Stimulated activated naive CD8-positive, alpha-beta T cell treated with anti-CD3 and anti-CD28 coated beads, Interleukin-15, amount 100 ng/mL, for 72 hours (primary cell): Measurements from ENCODE around the gene GPATCH8.
"Not testable (repeated sequence)": the region's sequence is repeated elsewhere in the genome, so short reads cannot be mapped to it uniquely, and the experiment has no call there.

Experiments
- ATAC-seq: fragments of 150-1000 bp; cut with Tn5 transposase; 2 replicates; pipeline ENCODE4 v1.10.0; 2021; ENCODE audit warnings: mild to moderate bottlenecking, moderate library complexity
- DNase-seq, 2 donors: peaks; one replicate each; pipeline ENCODE4 v3.0.0; 2021 to 2022
- H3K27ac Mint-ChIP-seq, 2 donors: one replicate each; pipeline ENCODE4 v1.8.0; 2022; ENCODE audit warnings: mild to moderate bottlenecking in 2 of 2, mixed read lengths in 2 of 2, moderate library complexity in 2 of 2
- H3K27me3 Mint-ChIP-seq: one replicate; pipeline ENCODE4 v1.8.0; 2022; ENCODE audit warnings: mixed read lengths
- H3K4me1 Mint-ChIP-seq: one replicate; pipeline ENCODE4 v1.8.0; 2022; ENCODE audit warnings: mild to moderate bottlenecking, mixed read lengths
- H3K4me3 Mint-ChIP-seq, 2 donors: one replicate each; pipeline ENCODE4 v1.8.0; 2022; ENCODE audit warnings: mild to moderate bottlenecking in 2 of 2, mixed read lengths in 2 of 2, moderate library complexity in 1 of 2
- H3K9me3 Mint-ChIP-seq, 2 donors: one replicate each; pipeline ENCODE4 v1.8.0; 2022; ENCODE audit warnings: mixed read lengths in 2 of 2

Gene GPATCH8

DNA sequence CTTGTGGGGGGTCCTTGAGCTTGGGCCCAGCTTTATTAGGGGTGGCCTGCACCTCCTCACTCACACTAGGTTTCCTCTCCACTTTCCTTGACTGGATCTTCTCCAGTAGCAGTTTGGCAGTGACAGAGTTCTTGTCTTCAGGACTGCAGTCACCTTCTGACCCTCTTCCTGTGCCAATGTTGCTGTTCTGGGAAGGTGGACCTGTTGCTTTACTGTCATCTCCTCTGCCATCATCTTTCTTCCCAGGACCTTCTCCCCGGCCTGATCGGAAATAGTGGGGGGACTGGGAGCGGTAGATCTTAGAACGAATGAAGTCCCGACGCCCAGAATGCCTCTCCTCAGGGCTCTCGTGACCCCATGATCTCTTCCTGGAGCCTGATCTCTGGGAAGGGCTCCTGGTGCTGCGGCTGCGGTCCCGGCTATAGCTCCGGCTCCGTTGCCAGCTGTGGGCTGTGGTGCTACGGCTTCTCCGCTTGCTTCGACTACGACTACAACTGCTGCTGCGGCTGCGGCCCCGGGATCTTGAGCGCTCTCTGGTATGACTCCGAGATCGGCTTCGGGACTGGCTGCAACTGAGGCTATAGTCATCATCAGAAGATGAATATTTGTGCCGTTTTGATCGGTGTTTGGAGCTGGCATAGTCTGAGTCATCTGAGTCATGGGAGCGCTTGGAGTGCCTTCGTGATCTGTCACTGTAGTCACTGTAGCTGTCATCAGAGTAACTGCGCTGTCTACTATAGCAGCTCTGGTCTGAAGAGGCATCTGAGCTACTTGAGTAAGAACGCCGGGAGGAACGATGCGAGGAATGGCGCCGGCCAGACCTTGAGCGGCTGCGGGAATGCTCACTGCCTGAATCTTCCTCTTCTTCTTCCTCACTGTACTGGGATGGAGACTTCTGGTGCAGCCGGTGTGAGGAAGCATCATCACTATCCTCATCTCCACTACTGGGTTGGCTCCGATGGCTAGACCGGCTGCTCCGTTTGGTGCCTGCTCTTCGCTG, 104.2 kb downstream of the GPATCH8 start:
- Mint-ChIP-seq H3K27ac (peak overlapping the region in 1 of 2 donors; percentile 90), H3K9me3 (no peaks in the 10 kb centered on the region), H3K27me3 (no peaks in the 10 kb centered on the region), H3K4me3 (no peak overlapping the region), H3K4me1 (no peaks in the 10 kb centered on the region)
- DNase-seq (no peak), ATAC-seq (no peak)

DNA sequence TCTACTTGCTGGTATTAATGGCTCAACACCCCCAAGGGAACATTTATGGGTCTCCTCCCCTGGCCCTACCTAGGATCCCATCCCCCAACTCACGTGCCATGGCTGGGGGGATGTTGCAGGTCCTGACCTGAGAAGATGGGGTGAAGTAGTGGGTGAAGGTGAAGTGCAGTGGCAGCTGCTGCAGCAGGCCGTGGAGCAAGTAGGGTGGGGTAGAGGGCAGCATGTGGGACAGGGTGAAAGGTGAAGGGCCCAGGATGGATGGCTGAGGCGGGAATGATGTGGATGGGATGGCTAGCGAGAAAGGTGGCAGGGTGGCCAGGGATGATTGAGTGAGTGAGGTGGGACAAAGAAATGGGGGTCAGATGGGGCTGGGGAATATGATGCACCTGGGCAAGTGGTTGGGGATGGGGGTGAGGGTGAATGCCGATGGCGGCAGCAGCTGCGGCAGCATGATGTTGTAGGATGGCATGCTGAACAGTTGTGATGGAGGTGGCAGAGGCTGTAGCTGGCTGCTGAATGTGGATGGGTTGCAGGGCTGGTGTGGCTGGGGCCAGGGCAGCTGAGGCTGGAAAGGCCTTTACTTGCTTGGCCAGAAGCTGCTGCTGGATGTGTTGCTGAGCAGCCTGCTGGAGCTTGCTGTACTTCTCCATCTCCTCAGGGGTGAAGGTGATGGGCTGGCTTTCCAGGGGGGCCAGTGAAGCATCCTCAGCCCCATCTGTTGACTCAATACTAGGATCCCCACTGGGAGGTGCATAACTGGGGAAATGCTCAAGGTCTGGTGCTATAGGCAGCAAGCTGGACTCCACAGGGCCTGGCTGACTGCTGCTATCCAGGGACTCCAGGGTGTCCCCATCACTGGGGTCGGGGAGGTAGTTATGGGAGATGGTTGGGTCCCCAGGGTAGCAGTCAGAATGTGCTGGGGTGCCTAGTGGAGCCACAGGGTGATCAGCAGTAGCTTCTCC, 105.4 kb downstream of the GPATCH8 start:
- DNase-seq = peak in 1 of 2 donors; percentile 6
- no peak for ATAC-seq
- Mint-ChIP-seq H3K9me3 (no peaks in the 10 kb centered on the region), H3K4me1 (peaks cover 8% of the 10 kb centered on the region), H3K27me3 (no peaks in the 10 kb centered on the region), H3K4me3 (no peak overlapping the region), H3K27ac (peak overlapping the region in 1 of 2 donors; percentile 67)

DNA sequence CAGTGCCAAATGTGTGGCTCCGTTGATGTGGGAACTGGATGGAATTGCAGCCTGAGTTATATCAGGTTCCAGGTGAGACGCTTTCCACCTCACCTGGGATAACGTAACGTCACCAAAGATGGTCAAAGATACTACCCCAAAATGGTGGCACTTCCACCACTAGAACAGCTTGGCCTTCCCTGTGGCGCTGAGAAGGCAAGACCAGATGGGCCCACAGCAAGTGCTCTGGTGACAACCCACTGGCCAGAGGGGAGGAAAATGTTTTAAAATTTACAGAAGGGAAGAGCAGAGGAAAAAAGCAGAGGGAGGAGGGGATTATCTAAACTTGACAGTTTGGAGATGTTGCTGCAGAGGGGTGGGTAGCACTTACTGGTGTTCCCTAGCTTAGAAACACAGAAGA, 106.3 kb downstream of the GPATCH8 start:
- Mint-ChIP-seq H3K27ac (peak overlapping the region in 1 of 2 donors; percentile 84), H3K27me3 (no peaks in the 10 kb centered on the region), H3K4me1 (peaks cover 8% of the 10 kb centered on the region), H3K4me3 (no peak overlapping the region), H3K9me3 (no peaks in the 10 kb centered on the region)
- peak in 1 of 2 donors; percentile 3 for DNase-seq
- no peak for ATAC-seq

DNA sequence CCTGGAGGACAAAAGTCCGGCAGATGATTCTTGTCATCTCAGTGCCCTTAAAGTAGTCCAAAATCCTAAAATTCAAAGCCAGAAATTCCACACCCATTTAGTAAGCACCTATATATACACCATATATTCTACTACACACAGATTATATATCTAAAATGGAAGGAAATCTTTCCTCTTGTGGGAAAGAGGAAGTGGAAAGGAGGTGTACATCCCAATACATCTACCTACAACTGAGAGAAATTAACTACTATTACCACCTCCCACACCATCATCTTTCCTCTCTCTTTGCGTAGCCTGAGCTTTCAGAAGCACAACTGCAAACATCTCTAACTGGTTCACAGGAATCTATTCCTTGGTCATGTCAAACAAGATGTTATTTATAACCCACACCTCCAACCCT, 108.4 kb downstream of the GPATCH8 start:
- Mint-ChIP-seq H3K27ac (no peak overlapping the region), H3K4me1 (peaks cover 10% of the 10 kb centered on the region), H3K9me3 (peaks cover 0 to 1% of the 10 kb centered on the region in 2 donors), H3K4me3 (no peak overlapping the region), H3K27me3 (peaks cover 5% of the 10 kb centered on the region)
- DNase-seq = no peak
- no peak for ATAC-seq

DNA sequence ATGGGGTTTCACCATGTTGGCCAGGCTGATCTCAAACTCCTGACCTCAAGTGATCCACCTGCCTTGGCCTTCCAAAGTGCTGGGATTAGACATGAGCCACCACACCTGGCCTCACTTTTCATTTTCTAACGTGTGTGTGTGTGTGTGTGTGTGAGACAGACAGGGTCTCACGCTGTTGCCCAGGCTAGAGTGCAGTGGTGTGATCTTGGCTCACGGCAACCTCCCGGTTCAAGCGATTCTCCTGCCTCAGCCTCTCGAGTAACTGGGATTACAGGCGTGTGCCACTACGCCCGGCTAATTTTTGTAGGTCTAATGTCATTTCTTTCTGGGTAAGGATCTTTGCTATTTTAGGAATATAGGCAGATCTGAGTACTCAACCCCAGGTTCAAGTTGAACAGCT, 109.1 kb downstream of the GPATCH8 start:
- peak in 1 of 2 donors; percentile 6 for DNase-seq
- H3K27ac Mint-ChIP-seq, ATAC-seq, H3K4me3 Mint-ChIP-seq, H3K9me3 Mint-ChIP-seq: not testable (repeated sequence)
- Mint-ChIP-seq H3K27me3 (peaks cover 12% of the 10 kb centered on the region), H3K4me1 (peaks cover 17% of the 10 kb centered on the region)

DNA sequence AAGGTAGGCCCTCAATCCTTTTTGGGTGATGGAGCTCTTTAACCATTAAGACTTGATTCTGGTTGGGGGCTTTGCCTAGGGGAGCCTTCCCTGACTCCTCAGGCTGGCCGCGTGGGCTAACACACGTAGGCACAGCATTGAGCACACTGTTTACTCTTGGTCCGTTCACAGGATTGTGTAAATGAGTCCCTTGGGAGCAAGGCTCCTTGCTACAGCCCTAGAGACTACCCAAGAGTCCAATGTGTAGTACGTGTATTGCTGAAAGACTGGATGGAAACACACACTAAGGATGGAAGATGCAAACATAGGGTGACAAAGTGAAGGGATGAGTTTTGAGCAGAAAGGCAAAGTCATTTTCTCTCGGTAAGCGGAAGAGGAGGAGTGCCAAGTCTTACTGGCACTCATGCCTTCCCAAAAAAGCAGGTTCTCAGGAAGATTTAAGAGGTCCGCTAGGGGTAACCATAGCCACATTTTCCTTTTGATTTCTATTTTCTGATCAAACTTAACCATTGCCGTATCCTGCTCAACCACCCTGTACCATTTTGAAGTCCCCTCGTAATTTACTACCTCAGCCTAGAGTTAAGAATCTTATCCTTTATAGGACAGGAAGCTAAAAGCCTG, 112.8 kb downstream of the GPATCH8 start:
- Mint-ChIP-seq H3K4me3 (no peak overlapping the region), H3K9me3 (peaks cover 4 to 9% of the 10 kb centered on the region in 2 donors), H3K4me1 (peaks cover 27% of the 10 kb centered on the region), H3K27ac (no peak overlapping the region), H3K27me3 (peaks cover 23% of the 10 kb centered on the region)
- ATAC-seq (no peak), DNase-seq (no peak)

DNA sequence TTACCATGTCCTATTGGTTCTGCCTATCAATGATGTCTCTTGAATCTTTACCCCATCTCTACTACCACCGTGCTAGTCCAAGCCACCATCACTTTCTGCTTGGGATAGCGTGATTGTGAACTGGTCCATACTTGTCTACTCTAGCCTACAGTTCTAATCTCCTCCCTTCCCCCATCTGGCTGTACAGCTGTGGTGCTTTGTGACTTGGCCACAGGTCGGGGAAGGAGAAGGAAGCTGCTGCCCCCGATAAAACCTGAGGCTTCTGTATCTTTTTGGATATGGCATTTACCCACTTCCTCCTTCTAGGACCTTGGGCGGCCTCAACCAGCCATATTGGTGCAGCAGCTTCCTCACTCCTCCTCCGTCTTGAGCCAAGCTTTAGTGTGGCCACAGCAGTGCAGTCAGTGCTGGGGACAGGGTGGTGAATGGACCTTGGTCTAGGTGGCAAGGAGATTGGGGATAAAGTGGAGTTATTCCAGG, 113.4 kb downstream of the GPATCH8 start:
- H3K4me3 Mint-ChIP-seq = no peak overlapping the region
- no peak overlapping the region for H3K27ac Mint-ChIP-seq
- no peak for ATAC-seq
- peaks cover 32% of the 10 kb centered on the region for H3K4me1 Mint-ChIP-seq
- no peak for DNase-seq
- peaks cover 25% of the 10 kb centered on the region for H3K27me3 Mint-ChIP-seq
- H3K9me3 Mint-ChIP-seq = peaks cover 4 to 9% of the 10 kb centered on the region in 2 donors

DNA sequence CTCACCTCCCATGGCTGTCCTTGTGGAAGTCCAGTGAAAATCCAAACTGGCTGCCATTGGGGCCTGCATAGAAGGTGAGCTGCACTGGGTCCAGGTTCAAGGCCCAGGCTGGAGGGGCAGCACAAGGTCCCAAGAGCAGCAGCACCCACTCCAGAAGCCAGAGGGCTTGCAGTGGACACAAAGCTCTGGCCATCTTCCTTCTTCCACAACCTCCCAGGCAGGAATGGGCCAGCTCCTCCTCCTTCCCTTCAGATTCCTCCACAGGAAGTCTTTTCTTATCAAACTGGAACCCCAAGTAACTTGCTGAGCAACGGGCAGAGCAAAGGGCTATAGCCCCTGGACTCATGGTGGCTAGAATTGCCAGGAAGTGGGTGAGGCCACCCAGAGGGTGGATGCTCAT, 113.9 kb downstream of the GPATCH8 start, which contains the start of gene ITGA2B:
ITGA2B (minus strand) TSS at position 369 of the 400 bp plus-strand sequence; CDS start at position 193, 176 bp downstream.
- peaks cover 4 to 9% of the 10 kb centered on the region in 2 donors for H3K9me3 Mint-ChIP-seq
- peaks cover 30% of the 10 kb centered on the region for H3K27me3 Mint-ChIP-seq
- ATAC-seq (no peak), DNase-seq (no peak)
- H3K4me1 Mint-ChIP-seq = peaks cover 37% of the 10 kb centered on the region
- no peak within 1 kb of the TSS for H3K4me3 Mint-ChIP-seq
- H3K27ac Mint-ChIP-seq = no peak within 1 kb of the TSS

DNA sequence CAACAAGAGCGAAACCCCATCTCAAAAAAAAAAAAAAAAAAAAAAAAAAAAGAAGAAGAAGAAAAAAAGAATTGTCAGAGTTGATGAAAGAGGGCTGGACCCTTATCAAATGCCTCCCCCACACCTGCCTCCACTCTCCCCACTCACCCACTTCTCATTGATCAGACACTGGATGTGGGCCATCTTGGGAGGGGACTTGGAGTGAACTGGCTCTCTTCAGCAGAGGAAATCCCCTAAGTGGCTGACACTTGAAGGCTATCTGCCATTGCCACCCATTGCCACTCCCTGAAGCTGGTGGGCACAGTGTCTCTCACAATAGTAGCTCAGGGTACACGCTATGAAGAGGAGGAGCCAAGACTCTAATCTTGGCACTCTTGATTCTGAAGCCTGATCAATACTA, 115.4 kb downstream of the GPATCH8 start:
- Mint-ChIP-seq H3K27ac (no peak overlapping the region), H3K9me3 (peaks cover 4 to 9% of the 10 kb centered on the region in 2 donors), H3K4me3 (no peak overlapping the region), H3K4me1 (peaks cover 28% of the 10 kb centered on the region), H3K27me3 (peaks cover 45% of the 10 kb centered on the region)
- no peak for DNase-seq
- ATAC-seq = no peak

DNA sequence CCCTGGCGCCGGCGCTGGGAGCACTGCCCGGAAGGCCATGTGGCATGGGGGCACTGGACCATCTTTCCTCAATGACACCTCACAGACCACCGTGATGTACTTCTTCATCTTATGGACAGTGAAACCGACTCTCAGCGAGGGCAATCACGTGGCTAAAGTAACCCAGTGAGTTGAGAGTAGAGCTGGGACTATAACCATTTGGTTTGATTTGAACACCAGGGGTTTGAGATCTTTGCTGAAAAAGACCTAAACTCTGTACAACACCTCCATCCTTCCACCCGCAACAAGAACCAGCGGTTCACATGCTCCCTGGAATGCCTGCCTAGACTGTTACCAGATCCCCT, 117.1 kb downstream of the GPATCH8 start:
- H3K9me3 Mint-ChIP-seq = peaks cover 4 to 9% of the 10 kb centered on the region in 2 donors
- H3K4me3 Mint-ChIP-seq = peak overlapping the region; percentile 81 to 82
- H3K27ac Mint-ChIP-seq = no peak overlapping the region
- ATAC-seq (no peak), DNase-seq (no peak)
- H3K4me1 Mint-ChIP-seq = peaks cover 28% of the 10 kb centered on the region
- peaks cover 51% of the 10 kb centered on the region for H3K27me3 Mint-ChIP-seq

DNA sequence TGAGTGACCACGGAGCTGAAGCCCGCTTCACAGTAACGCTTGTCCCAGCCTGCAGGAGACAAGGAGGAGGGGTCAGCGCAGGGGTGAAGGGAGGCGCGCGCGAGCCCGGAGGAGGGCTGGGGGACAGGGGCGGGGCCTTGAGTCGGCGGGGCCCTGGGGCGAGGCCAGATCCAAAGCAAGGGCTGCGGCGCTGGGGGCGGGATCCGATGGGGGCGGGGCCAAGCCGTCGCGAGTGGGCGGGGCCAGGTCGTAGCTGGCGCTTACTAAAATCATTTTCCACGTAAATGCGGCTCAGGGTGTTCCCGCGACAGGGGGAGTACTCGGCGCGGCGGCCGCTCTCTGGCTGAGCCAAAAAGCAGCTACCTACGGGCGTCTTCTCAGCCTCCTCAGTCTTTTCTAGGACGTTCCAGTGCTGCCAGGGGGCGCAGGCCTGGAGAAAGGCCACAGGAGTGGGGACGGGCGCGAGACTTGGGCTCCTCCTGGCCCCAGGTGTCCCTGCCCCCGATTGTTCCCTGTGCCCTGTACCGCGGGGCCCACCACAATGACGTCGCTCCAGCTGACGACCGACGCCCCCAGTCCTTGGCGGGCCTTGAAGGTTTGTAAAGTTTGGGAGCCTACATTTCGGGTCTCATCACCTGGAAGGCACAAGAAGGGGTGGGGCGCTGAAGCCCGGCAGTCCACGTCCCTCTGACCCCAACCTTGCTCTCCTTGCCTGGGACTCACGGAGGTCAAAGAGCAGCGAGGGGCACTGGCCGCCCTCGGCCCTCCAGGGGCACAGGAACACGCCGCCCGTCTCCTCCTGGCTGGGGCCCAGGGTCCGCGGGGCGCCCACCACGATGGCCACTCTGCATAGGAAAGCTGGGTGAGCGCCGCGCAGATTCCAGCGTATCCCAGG, 117.7 kb downstream of the GPATCH8 start:
- Mint-ChIP-seq H3K9me3 (peaks cover 4 to 9% of the 10 kb centered on the region in 2 donors), H3K27me3 (peaks cover 51% of the 10 kb centered on the region), H3K27ac (peak overlapping the region in 1 of 2 donors; percentile 38), H3K4me3 (peak overlapping the region; percentile 81 to 82), H3K4me1 (peaks cover 28% of the 10 kb centered on the region)
- ATAC-seq = peak; percentile 90
- peak; percentile 81 to 84 for DNase-seq

DNA sequence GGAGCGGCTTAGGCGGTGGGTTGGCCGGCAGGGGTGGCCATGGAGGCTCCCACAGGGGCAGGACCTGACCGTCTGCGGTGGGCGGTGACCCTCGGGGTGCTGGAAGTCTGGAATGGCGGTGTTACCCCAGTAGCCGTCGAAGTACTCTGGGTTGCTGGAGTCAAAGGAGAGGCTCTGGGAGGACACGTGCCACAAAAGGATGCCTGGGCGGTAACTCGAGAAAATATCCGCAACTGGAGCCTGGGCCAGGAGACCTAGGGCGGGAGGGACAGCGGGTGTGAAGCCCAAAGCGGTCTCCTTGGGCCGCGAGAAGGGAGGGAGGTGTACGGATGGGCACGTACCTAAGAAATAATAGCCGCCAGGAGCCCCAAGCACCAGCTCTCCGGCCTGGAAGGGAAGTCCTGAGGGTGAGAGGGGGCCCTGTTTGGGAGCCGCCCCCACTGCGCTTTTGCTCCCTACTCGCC, 118.4 kb downstream of the GPATCH8 start:
- Mint-ChIP-seq H3K27me3 (peaks cover 46% of the 10 kb centered on the region), H3K4me1 (peaks cover 27% of the 10 kb centered on the region), H3K27ac (peak overlapping the region in 1 of 2 donors; percentile 38), H3K9me3 (peaks cover 4 to 8% of the 10 kb centered on the region in 2 donors), H3K4me3 (peak overlapping the region; percentile 81 to 82)
- ATAC-seq (peak; percentile 45), DNase-seq (no peak)

DNA sequence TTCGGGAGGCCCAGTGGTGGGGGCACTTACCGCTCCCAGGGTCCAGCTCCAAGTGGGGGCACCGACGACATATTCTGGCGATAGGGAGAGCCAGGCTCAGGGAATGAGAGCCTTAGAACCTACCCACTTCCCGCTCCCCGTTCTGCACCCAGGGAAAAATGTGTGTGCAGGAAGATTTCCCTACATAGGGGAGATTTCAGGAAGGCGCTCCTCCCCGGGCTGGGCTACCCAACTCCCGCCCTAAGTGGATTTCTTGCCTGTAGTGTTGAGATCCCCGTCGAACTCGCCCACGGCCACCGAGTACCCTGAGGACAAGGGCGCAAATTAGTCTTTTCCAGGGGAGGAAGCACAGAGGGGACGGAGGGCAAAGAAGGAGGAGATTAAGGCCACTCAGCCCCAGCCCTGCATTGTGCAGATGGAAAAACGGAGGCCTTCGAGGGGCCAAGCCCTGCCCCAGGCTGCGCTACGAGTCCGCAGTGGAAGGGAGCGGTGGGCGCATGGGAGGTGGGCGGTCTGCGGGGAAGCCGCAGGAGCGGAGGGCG, 118.9 kb downstream of the GPATCH8 start:
- H3K27me3 Mint-ChIP-seq = peaks cover 41% of the 10 kb centered on the region
- peaks cover 22% of the 10 kb centered on the region for H3K4me1 Mint-ChIP-seq
- DNase-seq (no peak), ATAC-seq (no peak)
- no peak overlapping the region for H3K27ac Mint-ChIP-seq
- H3K9me3 Mint-ChIP-seq = peaks cover under 1 to 3% of the 10 kb centered on the region in 2 donors
- H3K4me3 Mint-ChIP-seq = peak overlapping the region; percentile 30 to 81

DNA sequence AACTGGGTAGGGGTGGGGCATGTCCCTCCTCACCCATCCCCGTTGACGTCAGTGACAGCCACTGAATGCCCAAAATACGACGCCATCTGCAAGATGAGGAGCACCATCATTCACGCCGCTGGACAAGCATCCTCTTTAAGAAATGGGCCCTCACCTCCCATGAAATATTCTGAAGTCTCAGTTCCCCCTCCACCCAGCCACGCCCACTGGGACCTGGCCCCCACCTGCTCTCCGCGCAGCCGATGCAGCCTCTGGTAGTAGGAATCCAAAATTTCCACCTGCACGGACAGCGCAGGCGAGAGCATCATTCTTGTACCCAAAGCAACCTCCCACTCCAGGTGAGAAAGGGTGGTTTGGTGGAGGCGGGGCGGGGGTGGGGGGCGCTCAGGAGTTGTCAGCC, 119.3 kb downstream of the GPATCH8 start:
- Mint-ChIP-seq H3K4me3 (no peak overlapping the region), H3K9me3 (no peaks in the 10 kb centered on the region), H3K4me1 (peaks cover 19% of the 10 kb centered on the region), H3K27me3 (peaks cover 36% of the 10 kb centered on the region), H3K27ac (no peak overlapping the region)
- DNase-seq (no peak), ATAC-seq (no peak)
